GM23338 (cell line): ENCODE results near the gene SYNPO2L. TPM values are rescaled to one million over a fixed set of nuclear protein-coding genes. Genes with fewer than 3 reads are reported as not detected.
"Not testable (repeated sequence)": the region's sequence is repeated elsewhere in the genome, so short reads cannot be mapped to it uniquely, and the experiment has no call there.

Source experiments
- ATAC-seq: fragments of 200-7000 bp; cut with Tn5 transposase; 3 replicates; pipeline ENCODE4 v1.9.1; 2020
- DNase-seq: peaks from one replicate; pipeline ENCODE4 v3.0.0-alpha.2; 2015; ENCODE audit warnings: low spot score
- H2AFZ ChIP-seq: fragments of 200-600 bp; sonication (generic); 2 replicates; pipeline ENCODE4 v1.8.0; 2016; ENCODE audit warnings: antibody characterized with exemption, mild to moderate bottlenecking, moderate library complexity
- H3F3A ChIP-seq: fragments of 200-600 bp; sonication (generic); replicated peaks from 2 replicates; pipeline ENCODE4 v1.8.0; 2017; ENCODE audit warnings: antibody characterized with exemption, mixed run types, low read depth
- H3K27ac ChIP-seq: fragments of 200-600 bp; sonication (generic); 2 replicates; pipeline ENCODE4 v1.6.1; 2016; ENCODE audit warnings: low read depth
- H3K27me3 ChIP-seq: fragments of 200-600 bp; sonication (generic); 2 replicates; pipeline ENCODE4 v1.8.0; 2016; ENCODE audit warnings: mild to moderate bottlenecking, mixed run types, moderate library complexity; ENCODE audit not compliant: insufficient read depth
- H3K36me3 ChIP-seq: fragments of 200-600 bp; sonication (generic); 2 replicates; pipeline ENCODE4 v1.8.0; 2016; ENCODE audit warnings: mild to moderate bottlenecking; ENCODE audit not compliant: insufficient read depth
- H3K4me1 ChIP-seq: fragments of 200-600 bp; sonication (generic); 2 replicates; pipeline ENCODE4 v1.8.0; 2016; ENCODE audit warnings: mild to moderate bottlenecking, moderate library complexity; ENCODE audit not compliant: insufficient read depth
- H3K4me2 ChIP-seq: fragments of 200-600 bp; sonication (generic); 2 replicates; pipeline ENCODE4 v1.7.1; 2017; ENCODE audit warnings: mixed run types
- H3K4me3 ChIP-seq: fragments of 200-600 bp; sonication (generic); 2 replicates; pipeline ENCODE4 v1.6.1; 2016; ENCODE audit warnings: mixed run types
- H3K79me2 ChIP-seq: fragments of 200-600 bp; sonication (generic); replicated peaks from 2 replicates; pipeline ENCODE4 v1.8.0; 2017; ENCODE audit warnings: mild to moderate bottlenecking; ENCODE audit not compliant: insufficient read depth
- H3K9me2 ChIP-seq: fragments of 200-600 bp; sonication (generic); 2 replicates; pipeline ENCODE4 v1.8.0; 2017; ENCODE audit not compliant: insufficient read depth
- H4K20me1 ChIP-seq: fragments of 200-600 bp; sonication (generic); replicated peaks from 2 replicates; pipeline ENCODE4 v1.8.0; 2017; ENCODE audit warnings: mild to moderate bottlenecking; ENCODE audit not compliant: insufficient read depth
- H3K27ac Mint-ChIP-seq: 2 replicates; pipeline ENCODE4 v1.8.0; 2020; ENCODE audit warnings: inconsistent platforms, mild to moderate bottlenecking, moderate library complexity, mixed read lengths
- H3K27me3 Mint-ChIP-seq: 3 replicates; pipeline ENCODE4 v1.8.0; 2022; ENCODE audit warnings: low read depth, mild to moderate bottlenecking, moderate library complexity, mixed read lengths, inconsistent platforms; ENCODE audit not compliant: insufficient read depth, poor library complexity
- H3K36me3 Mint-ChIP-seq: 3 replicates; pipeline ENCODE4 v1.8.0; 2021; ENCODE audit warnings: low read depth, mild to moderate bottlenecking, inconsistent platforms, moderate library complexity, mixed read lengths
- H3K4me1 Mint-ChIP-seq: 3 replicates; pipeline ENCODE4 v1.8.0; 2020; ENCODE audit warnings: mild to moderate bottlenecking, inconsistent platforms, mixed read lengths
- H3K4me3 Mint-ChIP-seq: 3 replicates; pipeline ENCODE4 v1.8.0; 2021; ENCODE audit warnings: moderate library complexity, mild to moderate bottlenecking, inconsistent platforms, mixed read lengths
- H3K9me3 Mint-ChIP-seq: 3 replicates; pipeline ENCODE4 v1.8.0; 2020; ENCODE audit warnings: moderate library complexity, mild to moderate bottlenecking, inconsistent platforms, mixed read lengths
- polyA plus RNA-seq: library from polyadenylated mRNA; unstranded; fragments of >200 nt; fragmentation: Nextera tagmentation; extraction: Ambion mirVana; gene quantifications from 2 replicates; pipeline ENCODE4 v1.2.1, GENCODE V29; 2016
- total RNA-seq: library from RNA; depleted of rRNA; stranded (reverse); fragments of >200 nt; shearing (Covaris generic); gene quantifications from 2 replicates; pipeline ENCODE4 v1.2.3, GENCODE V29; 2014

The SYNPO2L gene
- total and polyA plus RNA-seq, 2 experiments from 2014 or later = 0.57 TPM; not detected in 1

- H3K27me3 ChIP-seq, H3K36me3 ChIP-seq, H3K4me3 ChIP-seq, H3K4me3 Mint-ChIP-seq, H3K9me2 ChIP-seq, H4K20me1 ChIP-seq, ATAC-seq, H3K4me1 Mint-ChIP-seq, H3K4me1 ChIP-seq, H3K4me2 ChIP-seq, H3K27me3 Mint-ChIP-seq, H3K27ac Mint-ChIP-seq, H3K79me2 ChIP-seq, H3K9me3 Mint-ChIP-seq, DNase-seq, H3K27ac ChIP-seq, H3K36me3 Mint-ChIP-seq, H2AFZ ChIP-seq, H3F3A ChIP-seq: not testable (repeated sequence)
These were observed 12.5 kb upstream of the SYNPO2L start for GRCh38 chr10:73668378-73668777.

- H3F3A ChIP-seq, H3K27me3 ChIP-seq, H2AFZ ChIP-seq, H3K9me3 Mint-ChIP-seq, H3K4me1 Mint-ChIP-seq, H3K4me1 ChIP-seq, H3K36me3 Mint-ChIP-seq, H3K27ac Mint-ChIP-seq, H3K4me3 Mint-ChIP-seq, H3K9me2 ChIP-seq, ATAC-seq, H3K27ac ChIP-seq, H4K20me1 ChIP-seq, H3K36me3 ChIP-seq, H3K79me2 ChIP-seq, H3K27me3 Mint-ChIP-seq, H3K4me3 ChIP-seq, H3K4me2 ChIP-seq, DNase-seq: not testable (repeated sequence)
These were observed 10.5 kb upstream of the SYNPO2L start for GRCh38 chr10:73666153-73666809.

GRCh38 chr10:73665581-73665980 lies 9.8 kb upstream of the SYNPO2L start:
- H3F3A ChIP-seq, ATAC-seq, H3K4me1 Mint-ChIP-seq, DNase-seq, H3K36me3 Mint-ChIP-seq, H3K27me3 ChIP-seq, H3K9me2 ChIP-seq, H3K4me1 ChIP-seq, H2AFZ ChIP-seq, H3K27me3 Mint-ChIP-seq, H3K9me3 Mint-ChIP-seq, H3K4me3 ChIP-seq, H3K27ac Mint-ChIP-seq, H3K4me3 Mint-ChIP-seq, H3K79me2 ChIP-seq, H3K27ac ChIP-seq, H3K4me2 ChIP-seq, H3K36me3 ChIP-seq, H4K20me1 ChIP-seq: not testable (repeated sequence)

GRCh38 chr10:73664156-73665040 lies 8.6 kb upstream of the SYNPO2L start:
- not testable (repeated sequence) for H3K27ac ChIP-seq, H3K27ac Mint-ChIP-seq, H3K4me3 ChIP-seq, H3K36me3 Mint-ChIP-seq, DNase-seq, H2AFZ ChIP-seq, H4K20me1 ChIP-seq, H3K36me3 ChIP-seq, H3K4me2 ChIP-seq, H3K4me1 ChIP-seq, H3K4me1 Mint-ChIP-seq, H3K79me2 ChIP-seq, H3K27me3 ChIP-seq, H3K9me2 ChIP-seq, H3F3A ChIP-seq, H3K27me3 Mint-ChIP-seq, H3K9me3 Mint-ChIP-seq, ATAC-seq, H3K4me3 Mint-ChIP-seq

GRCh38 chr10:73663621-73664020 lies 7.8 kb upstream of the SYNPO2L start:
- H3K4me3 Mint-ChIP-seq, H3K79me2 ChIP-seq, H3K27ac ChIP-seq, H3K4me1 ChIP-seq, H2AFZ ChIP-seq, H3K4me1 Mint-ChIP-seq, H4K20me1 ChIP-seq, H3F3A ChIP-seq, H3K9me2 ChIP-seq, H3K27ac Mint-ChIP-seq, H3K36me3 ChIP-seq, H3K4me2 ChIP-seq, ATAC-seq, DNase-seq, H3K36me3 Mint-ChIP-seq, H3K4me3 ChIP-seq, H3K27me3 ChIP-seq, H3K9me3 Mint-ChIP-seq, H3K27me3 Mint-ChIP-seq: not testable (repeated sequence)

- not testable (repeated sequence) for DNase-seq, H2AFZ ChIP-seq, H4K20me1 ChIP-seq, H3K79me2 ChIP-seq, H3F3A ChIP-seq, H3K27me3 Mint-ChIP-seq, H3K4me3 ChIP-seq, H3K4me2 ChIP-seq, H3K9me3 Mint-ChIP-seq, H3K36me3 Mint-ChIP-seq, H3K4me1 Mint-ChIP-seq, H3K4me3 Mint-ChIP-seq, H3K9me2 ChIP-seq, H3K27ac ChIP-seq, H3K27me3 ChIP-seq, H3K36me3 ChIP-seq, H3K4me1 ChIP-seq, ATAC-seq, H3K27ac Mint-ChIP-seq
These were observed 6.9 kb upstream of the SYNPO2L start for GRCh38 chr10:73662705-73663104.
